OCI-LY3 (cell line): ENCODE results near the gene CD40LG.

Source experiments
- CTCF ChIP-seq: fragments of 200-600, 300-600 bp; sonication (generic); IDR thresholded peaks from 2 replicates; pipeline ENCODE4 v1.5.1; 2014; ENCODE audit warnings: antibody characterized with exemption, low read length, low read depth
- EZH2phosphoT487 ChIP-seq: fragments of 200-600 bp; shearing (Covaris generic); IDR thresholded peaks from 2 replicates; pipeline ENCODE4 v1.6.1; 2018; ENCODE audit warnings: antibody characterized with exemption, mixed run types, low read depth

DNA sequence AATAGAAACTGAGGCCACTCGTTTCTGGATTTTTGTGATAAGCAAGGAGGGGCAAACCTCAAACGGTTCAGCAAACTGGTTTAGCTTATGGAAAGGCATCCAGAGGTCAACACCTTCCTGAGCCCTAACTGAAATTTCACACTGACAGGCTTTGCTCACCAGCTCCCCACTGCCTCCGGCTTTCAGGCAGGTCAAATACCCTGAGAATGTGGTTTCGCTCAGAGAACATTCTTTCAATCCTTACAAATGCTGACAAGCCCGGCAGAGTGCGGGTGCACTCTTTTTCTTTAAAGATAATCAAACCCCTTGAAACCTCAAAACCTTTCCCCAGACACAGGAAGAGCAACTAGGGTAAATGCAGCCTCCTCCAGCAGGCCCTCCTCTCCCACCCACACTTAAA is 41.5 kb downstream of the CD40LG start:
- TF ChIP-seq CTCF (no peak), EZH2phosphoT487 (no peak)
